Right ventricle myocardium superior (tissue), 1 donor: ENCODE results near the gene ASPHD2. TPM values are rescaled to one million over a fixed set of nuclear protein-coding genes. Genes with fewer than 3 reads are reported as not detected.

Source experiments
- ATAC-seq: fragments of 200-7000 bp; cut with Tn5 transposase; one replicate; pipeline ENCODE4 v1.9.1; 2020; ENCODE audit warnings: mild to moderate bottlenecking; ENCODE audit not compliant: poor library complexity
- DNase-seq: peaks from one replicate; pipeline ENCODE4 v3.0.0-alpha.2; 2020
- intact Hi-C: fragments of 100-400 bp; cut with DNase I; formaldehyde crosslinking; loops from one replicate; pipeline ENCODE4 v1.11.2; 2022
- total RNA-seq: library from RNA; stranded (reverse); fragmentation: NEBNext Ultra II Directional; extraction: Animal tissue kit (Norgen Biotek cat#: 25700); gene quantifications from one replicate; pipeline ENCODE4 v1.2.1, GENCODE V29; 2021
- donor health status: DM: no; HTN: yes; CAD: no; lungs with severe emphysema.

ASPHD2 gene
- total RNA-seq, 1 donor from 2014 or later: not detected

DNA sequence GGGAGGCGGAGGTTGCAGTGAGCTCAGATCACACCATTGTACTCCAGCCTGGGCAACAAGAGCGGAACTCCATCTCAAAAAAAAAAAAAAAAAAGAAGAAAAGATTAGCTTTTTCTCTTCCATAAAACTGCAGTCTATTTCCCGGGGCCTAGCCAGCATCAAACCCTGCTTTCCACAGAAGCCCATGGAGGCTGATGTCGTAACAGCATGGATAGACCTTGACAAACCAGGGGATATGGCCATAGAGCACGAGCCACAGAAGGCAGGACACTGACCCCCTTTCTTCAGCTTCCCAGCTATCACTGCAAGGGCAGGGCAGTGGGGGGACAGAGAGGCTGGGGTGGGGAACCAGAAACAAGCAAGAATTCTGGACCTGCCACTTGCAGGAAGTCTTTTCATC, 33.0 kb downstream of the ASPHD2 start:
- no peak for ATAC-seq
- DNase-seq: no peak
- intact Hi-C loops: loop anchor here (5.0 kb wide), 1 partner anchor 65 kb away; no protein-coding TSS in a partner anchor

- intact Hi-C loops: loop anchor here (5.0 kb wide), 1 partner anchor 65 kb away; no protein-coding TSS in a partner anchor
- DNase-seq (no peak), ATAC-seq (no peak)
Observed at GRCh38 chr22:26462641-26463040, 33.6 kb downstream of the ASPHD2 start.

DNA sequence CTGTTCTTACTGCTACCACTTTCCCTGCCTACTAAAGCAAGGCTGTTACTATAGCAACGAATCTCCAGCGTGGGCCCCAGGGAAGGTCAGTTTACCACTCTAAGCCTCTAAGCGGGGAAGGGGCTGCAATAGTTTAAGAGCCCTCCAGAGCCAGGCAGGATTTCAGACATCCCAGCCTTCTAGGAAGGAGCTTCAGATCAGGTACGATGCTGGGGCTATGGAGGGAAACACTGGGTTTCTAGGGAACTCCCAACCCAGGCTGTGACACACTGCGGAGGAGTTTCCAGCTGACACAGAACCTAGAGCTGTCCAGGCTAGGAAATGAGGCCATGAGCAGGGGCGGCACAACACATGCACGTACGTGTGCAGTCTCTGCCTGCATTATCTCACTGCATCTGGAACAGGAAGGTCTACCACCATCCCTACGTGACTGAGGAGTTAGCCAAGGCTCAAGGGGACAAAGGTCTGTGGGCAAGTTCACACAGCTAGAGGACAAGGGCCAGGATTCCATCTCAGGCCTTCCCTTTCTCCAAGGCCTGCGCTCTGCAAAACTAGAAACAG, 34.1 kb downstream of the ASPHD2 start:
- ATAC-seq: no peak
- intact Hi-C loops: loop anchor here (5.0 kb wide), 1 partner anchor 66 kb away; no protein-coding TSS in a partner anchor
- no peak for DNase-seq

DNA sequence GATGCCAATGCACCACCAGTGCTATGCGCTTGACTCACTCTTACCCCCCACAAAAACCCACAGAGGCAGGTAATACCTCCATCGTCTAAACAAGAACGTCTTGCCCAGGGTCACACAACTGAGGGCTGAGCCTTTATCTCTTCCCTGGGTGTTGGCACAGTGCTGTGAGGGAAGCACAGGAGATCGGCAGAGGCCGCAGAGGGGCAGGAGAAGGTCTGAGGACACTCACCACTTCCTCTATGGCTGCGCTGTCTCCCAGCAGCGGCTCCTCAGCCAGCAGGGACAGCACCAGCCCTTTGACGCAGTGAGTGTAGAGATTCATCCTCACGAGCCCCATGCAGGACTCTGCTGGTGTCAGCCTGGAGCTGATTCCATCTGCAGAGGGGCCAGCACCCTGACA, 34.6 kb downstream of the ASPHD2 start:
- intact Hi-C loops: loop anchor here (5.0 kb wide), 1 partner anchor 66 kb away; no protein-coding TSS in a partner anchor
- ATAC-seq: no peak
- DNase-seq: no peak

DNA sequence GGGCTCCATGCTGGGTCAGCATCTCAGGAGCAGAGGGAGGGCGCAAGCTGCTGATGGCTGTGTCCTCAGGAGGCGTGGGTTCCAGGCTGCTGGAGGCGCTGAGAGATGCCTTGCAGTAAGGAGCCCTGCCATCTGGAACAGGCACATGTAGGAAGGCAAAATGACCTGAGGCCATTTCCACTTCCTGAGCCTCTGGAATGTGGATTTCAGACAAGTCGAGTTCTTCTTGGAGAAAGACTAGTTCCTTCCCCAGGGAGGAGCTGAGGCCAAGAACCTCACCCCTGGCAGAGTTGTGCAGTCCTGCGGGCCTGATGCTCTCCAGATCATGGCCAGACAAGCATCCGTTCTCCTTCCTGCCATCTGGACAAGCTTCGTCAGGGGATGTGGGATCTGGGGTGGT, 35.3 kb downstream of the ASPHD2 start:
- DNase-seq: no peak
- ATAC-seq: peak; percentile 42
- intact Hi-C loops: loop anchor here (5.0 kb wide), 1 partner anchor 67 kb away; no protein-coding TSS in a partner anchor

GRCh38 chr22:26466196-26466595, 37.1 kb downstream of the ASPHD2 start:
- no peak for ATAC-seq
- DNase-seq: no peak
- intact Hi-C loops: no loop called here

DNA sequence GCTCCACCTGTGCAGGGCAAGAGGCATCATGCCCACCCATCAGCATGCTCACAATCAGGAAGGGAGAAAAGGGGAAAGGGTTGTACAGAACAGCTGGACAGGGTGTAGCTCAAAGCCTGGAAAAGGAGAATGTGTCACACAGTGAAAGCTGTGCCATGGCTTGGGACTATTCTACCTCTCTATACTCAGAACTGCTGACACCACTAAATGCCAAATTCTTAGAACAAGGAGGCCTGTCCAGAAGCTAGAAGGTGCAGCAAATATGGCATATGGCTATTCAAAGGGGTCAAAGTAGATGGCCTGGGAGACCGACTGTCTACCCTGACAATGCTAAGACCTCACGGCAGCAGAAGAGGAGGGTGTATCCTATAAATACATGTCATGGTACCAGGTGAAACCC, 41.7 kb downstream of the ASPHD2 start:
- ATAC-seq: no peak
- DNase-seq: no peak

DNA sequence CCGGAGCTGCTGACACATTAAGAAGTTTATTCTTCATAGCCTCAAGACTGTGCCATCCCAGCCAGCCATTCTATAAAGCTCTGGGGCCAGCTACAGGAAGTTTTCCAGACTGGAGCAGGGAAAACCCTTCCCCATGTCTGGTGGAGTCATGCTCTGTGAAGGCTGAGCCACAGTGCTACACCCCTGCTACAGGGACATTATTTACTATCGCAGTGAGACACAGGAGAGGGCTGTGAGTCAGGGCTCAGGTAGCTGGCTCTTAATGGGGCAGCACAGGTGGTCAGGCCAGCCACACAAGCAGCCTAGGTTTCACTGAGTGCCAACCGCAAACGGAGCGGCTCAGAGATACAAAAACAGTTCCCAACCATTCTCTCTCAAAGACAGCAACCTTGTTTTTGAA, 42.5 kb downstream of the ASPHD2 start:
- ATAC-seq (no peak), DNase-seq (no peak)
- intact Hi-C loops: no loop called here

More for the DNA sequence above, 41.7 kb downstream of the ASPHD2 start:
- intact Hi-C loops: no loop called here

- intact Hi-C loops: no loop called here
- DNase-seq (no peak), ATAC-seq (no peak)
Observed at GRCh38 chr22:26474682-26475081, 45.6 kb downstream of the ASPHD2 start.

GRCh38 chr22:26476705-26477340, 47.8 kb downstream of the ASPHD2 start:
- ATAC-seq (no peak), DNase-seq (no peak)
- intact Hi-C loops: no loop called here

- ATAC-seq: no peak
- intact Hi-C loops: no loop called here
- no peak for DNase-seq
Observed at GRCh38 chr22:26477341-26477731, 48.3 kb downstream of the ASPHD2 start.

DNA sequence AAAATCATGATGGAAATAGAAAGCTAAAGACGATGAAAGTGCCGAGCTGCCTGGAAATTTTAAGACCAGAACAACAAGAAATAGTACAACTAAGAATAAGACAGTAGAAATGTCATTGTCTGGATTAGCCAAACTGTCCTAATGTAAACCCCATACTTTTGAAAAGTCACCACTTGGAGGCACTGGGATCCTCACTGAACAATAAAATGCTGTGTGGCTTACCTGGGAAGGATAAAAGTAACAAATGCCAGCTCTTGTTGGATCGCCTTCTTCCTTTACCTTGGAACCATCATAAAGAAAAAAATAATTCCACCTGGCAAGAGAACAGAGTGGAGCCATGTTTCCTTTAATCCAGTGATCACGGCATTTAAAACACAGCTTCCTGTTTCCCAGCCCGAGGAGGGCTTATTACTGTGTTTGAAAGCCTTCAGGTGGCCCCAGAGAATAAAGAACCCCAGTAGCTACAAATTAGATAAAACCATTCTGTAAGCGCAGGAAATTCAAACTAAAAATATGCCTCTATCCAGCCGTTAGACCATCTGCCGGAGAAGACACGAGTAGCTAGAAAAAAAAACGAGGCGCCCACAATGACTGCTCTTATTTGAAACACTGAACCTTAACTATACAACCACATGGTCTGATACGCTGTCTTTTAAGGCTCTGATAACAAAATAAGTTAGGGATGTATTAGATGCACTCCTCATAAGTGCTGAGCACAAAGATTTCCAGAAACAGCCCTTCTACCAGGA, 50.2 kb downstream of the ASPHD2 start:
- intact Hi-C loops: no loop called here
- ATAC-seq: no peak
- no peak for DNase-seq

DNA sequence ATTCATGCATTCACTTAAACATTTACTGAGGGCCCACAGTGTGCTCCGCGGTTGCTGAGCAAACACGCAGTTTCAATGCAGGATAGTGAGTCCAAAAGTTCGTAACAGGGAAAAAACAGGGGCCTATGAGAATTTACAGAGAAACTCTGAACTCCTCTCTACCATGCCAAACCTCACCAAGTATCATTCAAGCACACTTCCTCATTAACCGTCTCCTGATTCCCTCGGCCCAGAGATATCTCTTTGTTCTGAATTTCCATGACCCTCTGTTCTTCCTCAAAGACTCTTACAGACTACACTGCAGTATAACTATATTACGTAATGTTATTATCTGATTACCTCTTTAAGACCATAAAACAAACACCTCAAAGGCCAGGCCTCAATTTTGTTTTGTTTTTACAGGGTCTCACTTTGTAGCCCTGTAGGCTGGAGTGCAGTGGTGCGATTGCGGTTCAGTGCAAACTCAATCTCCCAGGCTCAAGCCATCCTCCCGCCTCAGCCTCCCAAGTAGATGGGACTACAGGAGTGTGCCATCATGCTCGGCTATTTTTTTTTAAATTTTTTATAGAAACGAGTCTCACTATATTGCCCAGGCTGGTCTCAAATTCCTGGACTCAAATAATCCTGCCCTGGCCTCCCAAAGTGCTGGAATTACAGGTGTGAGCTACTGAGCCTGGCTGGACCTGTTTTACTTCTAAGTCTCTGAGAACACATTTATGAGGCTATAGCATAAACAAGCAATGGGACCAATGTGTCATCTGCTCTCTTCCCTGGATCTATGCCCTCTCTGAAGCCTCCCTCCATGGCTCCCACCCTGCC, 50.9 kb downstream of the ASPHD2 start:
- ATAC-seq (no peak), DNase-seq (no peak)
- intact Hi-C loops: loop anchor here (5.0 kb wide), 1 partner anchor 112 kb away; the partner anchor contains the start of gene TPST2

DNA sequence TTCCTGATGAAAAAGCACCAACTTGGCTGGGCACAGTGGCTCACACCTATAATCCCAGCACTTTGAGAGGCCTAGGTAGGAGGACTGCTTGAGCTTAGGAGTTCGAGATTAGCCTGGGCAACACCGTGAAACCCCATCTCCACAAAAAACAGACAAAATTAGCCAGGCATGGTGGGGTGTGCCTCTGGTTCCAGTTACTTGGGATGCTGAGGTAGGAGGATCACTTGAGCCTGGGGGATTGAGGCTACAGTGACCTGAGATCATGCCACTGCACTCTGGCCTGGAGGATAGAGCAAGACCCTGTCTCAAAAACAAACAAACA, 51.5 kb downstream of the ASPHD2 start:
- intact Hi-C loops: loop anchor here (5.0 kb wide), 1 partner anchor 112 kb away; the partner anchor contains the start of gene TPST2
- ATAC-seq (no peak), DNase-seq (no peak)

GRCh38 chr22:26481112-26481693, 52.1 kb downstream of the ASPHD2 start:
- intact Hi-C loops: loop anchor here (5.0 kb wide), 1 partner anchor 111 kb away; the partner anchor contains the start of gene TPST2
- ATAC-seq: no peak

DNA sequence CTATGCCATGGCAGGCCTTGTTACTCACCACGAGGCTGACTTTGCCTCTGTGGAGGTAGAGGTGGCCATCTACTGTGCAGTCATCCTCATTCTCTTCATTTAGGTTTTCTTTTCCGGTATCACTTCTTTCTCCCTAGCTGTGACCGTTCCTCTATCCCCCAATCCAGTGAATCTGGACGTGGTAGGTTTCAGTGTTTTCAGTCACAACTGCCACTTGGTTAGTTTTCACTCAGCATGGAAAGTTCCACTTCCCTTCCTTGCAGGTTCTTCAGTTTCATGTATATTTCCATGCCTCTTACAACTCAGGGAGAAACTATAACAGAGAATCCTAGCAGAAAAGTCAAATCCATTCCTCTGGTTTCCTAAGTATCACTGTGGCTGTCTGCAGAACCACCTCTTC, 52.6 kb downstream of the ASPHD2 start:
- no peak for DNase-seq
- no peak for ATAC-seq

More at GRCh38 chr22:26481112-26481693, 52.1 kb downstream of the ASPHD2 start:
- no peak for DNase-seq

GRCh38 chr22:26482161-26482560, 53.1 kb downstream of the ASPHD2 start:
- intact Hi-C loops: loop anchor here (5.0 kb wide), 1 partner anchor 110 kb away; the partner anchor contains the start of gene TPST2

More for the DNA sequence above, 52.6 kb downstream of the ASPHD2 start:
- intact Hi-C loops: loop anchor here (5.0 kb wide), 1 partner anchor 111 kb away; the partner anchor contains the start of gene TPST2

DNA sequence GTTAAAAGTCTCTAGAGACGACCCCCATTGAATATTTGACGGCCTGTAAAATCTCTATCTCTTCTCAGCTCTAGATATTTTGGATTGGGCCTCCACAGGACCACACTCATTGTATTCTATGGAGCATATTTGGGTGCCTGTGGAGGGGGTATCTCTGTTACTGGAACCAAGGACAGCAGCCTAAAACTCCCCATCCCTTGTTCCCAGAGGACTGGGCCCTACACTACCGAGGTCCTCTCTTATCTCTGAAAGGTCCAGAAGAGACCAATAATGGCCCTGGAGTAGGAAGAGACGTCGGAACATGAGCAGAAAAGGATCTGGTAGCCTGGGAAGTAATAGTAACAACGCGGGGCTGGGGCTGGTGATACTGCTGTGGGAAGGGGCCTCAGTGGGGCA, 54.0 kb downstream of the ASPHD2 start:
- intact Hi-C loops: loop anchor here (5.0 kb wide), 1 partner anchor 109 kb away; the partner anchor contains the start of gene TPST2
- no peak for DNase-seq
- ATAC-seq: no peak

More at GRCh38 chr22:26482161-26482560, 53.1 kb downstream of the ASPHD2 start:
- DNase-seq: no peak
- ATAC-seq: no peak
